Posterior vena cava (tissue), 2 donors: ENCODE results near the gene SEMA4B. TPM values are rescaled to one million over a fixed set of nuclear protein-coding genes. Genes with fewer than 3 reads are reported as not detected.
A peak's percentile ranks its signal among the peaks of the same experiment; 100 is the strongest.
"Not testable (repeated sequence)": the region's sequence is repeated elsewhere in the genome, so short reads cannot be mapped to it uniquely, and the experiment has no call there.

Source experiments
- DNase-seq: peaks from one replicate; pipeline ENCODE4 v3.0.0-alpha.2; 2020; ENCODE audit warnings: low spot score
- intact Hi-C, 2 donors: fragments of 100-400 bp; cut with DNase I; formaldehyde crosslinking; loops; one replicate each; pipeline versions ENCODE4 v1.14.1 to v1.14.2; 2022 to 2023
- total RNA-seq, 2 donors: library from RNA; stranded (reverse); fragmentation: NEBNext Ultra II Directional; extraction: Animal tissue kit (Norgen Biotek cat#: 25700); gene quantifications; one replicate each; pipeline ENCODE4 v1.2.1, GENCODE V29; 2021
- donor health status: DM: yes; HTN: yes; CAD: no.
- donor health status: DM: yes; HTN: yes; CAD: no.

Gene SEMA4B
- total RNA-seq, 2 donors from 2014 or later, result 21.1 to 22.7 TPM

- DNase-seq, result no peak
- intact Hi-C loops, result loop anchor here in 1 of 2 donors (10.0 kb wide), 1 partner anchor 480 kb away; the partner anchor contains the start of gene MESP1
Measured at GRCh38 chr15:90234096-90234988, 33.2 kb downstream of the SEMA4B start, which contains the start of gene GDPGP1. Gene GDPGP1 (plus strand): TSS chr15:90234209. CDS start chr15:90240909, 6,700 bp downstream.

GRCh38 chr15:90239371-90239770 lies 38.2 kb downstream of the SEMA4B start:
- intact Hi-C loops, result loop anchor here in 1 of 2 donors (10.0 kb wide), 1 partner anchor 485 kb away; the partner anchor contains the start of gene MESP1
- no peak for DNase-seq

- intact Hi-C loops, result no loop called here
- no peak for DNase-seq
Measured at GRCh38 chr15:90240856-90241255, 39.7 kb downstream of the SEMA4B start.

DNA sequence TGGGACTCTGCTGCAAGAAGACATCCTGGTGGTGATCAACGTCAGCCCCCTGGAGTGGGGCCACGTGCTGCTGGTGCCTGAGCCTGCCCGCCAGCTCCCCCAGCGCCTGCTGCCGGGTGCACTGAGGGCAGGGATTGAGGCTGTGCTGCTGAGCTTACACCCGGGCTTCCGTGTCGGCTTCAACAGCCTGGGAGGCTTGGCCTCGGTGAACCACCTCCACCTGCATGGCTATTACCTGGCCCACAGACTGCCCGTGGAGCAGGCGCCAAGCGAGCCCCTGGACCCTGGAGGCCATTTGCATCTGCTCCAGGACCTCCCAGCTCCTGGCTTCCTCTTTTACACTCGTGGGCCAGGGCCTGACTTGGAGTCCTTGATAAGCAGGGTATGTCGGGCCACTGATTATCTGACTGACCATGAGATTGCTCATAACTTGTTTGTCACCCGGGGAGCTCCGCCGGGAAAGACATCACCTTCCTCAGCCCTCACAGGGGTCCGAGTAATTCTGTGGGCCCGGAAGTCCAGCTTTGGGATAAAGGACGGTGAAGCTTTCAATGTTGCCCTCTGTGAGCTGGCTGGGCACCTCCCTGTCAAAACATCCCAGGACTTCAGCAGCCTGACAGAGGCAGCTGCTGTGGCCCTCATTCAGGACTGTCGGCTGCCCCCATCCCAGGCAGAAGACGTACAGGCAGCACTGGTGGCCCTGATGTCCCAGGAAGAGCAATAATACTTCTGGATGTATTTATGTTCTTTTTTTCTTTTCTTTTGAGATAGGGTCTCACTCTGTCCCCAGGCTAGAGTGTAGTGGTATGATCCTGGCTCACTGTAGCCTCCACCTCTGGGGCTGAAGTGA lies 40.4 kb downstream of the SEMA4B start:
- intact Hi-C loops, result no loop called here
- no peak for DNase-seq

GRCh38 chr15:90243943-90244639 lies 43.0 kb downstream of the SEMA4B start:
- DNase-seq, result no peak
- intact Hi-C loops, result no loop called here

- no peak for DNase-seq
- intact Hi-C loops, result no loop called here
Measured at GRCh38 chr15:90248789-90249202, 47.7 kb downstream of the SEMA4B start.

- DNase-seq, result peak; percentile 98
- intact Hi-C loops, result no loop called here
Measured at GRCh38 chr15:90249203-90249863, 48.2 kb downstream of the SEMA4B start, which contains the start of gene TTLL13. Gene TTLL13 (plus strand): TSS chr15:90249556. CDS start chr15:90250631, 1,075 bp downstream.

- intact Hi-C loops, result no loop called here
- DNase-seq, result peak; percentile 24
Measured at GRCh38 chr15:90257776-90258175, 56.6 kb downstream of the SEMA4B start.

- intact Hi-C loops, result no loop called here
- DNase-seq, result no peak
Measured at GRCh38 chr15:90259524-90259923, 58.4 kb downstream of the SEMA4B start.

GRCh38 chr15:90260731-90261130 lies 59.6 kb downstream of the SEMA4B start:
- intact Hi-C loops, DNase-seq: not testable (repeated sequence)

- intact Hi-C loops, result no loop called here
- DNase-seq, result peak; percentile 43
Measured at GRCh38 chr15:90261811-90262210, 60.7 kb downstream of the SEMA4B start.

GRCh38 chr15:90262426-90262825 lies 61.3 kb downstream of the SEMA4B start:
- peak; percentile 34 for DNase-seq
- intact Hi-C loops, result no loop called here

DNA sequence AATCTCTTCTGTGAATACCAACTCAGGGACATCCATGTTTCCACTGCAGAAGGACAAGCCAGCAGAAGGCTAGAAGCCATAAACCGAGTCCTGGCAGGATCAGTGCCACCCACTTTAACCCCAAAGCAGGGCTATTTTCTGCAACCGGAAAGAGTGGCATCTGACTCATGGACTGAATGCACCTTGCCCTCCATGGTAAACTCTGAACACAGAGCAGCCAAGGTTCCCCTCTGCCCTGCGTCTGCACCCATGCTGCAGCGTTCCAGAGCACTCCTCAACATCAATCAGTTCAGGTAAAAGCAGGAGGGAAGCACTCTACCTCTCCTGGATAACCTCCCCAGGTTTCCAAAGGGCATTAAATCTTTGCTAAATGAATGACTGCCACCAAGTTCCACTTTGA lies 63.5 kb downstream of the SEMA4B start:
- peak; percentile 35 for DNase-seq
- intact Hi-C loops, result no loop called here

GRCh38 chr15:90265271-90266060 lies 64.3 kb downstream of the SEMA4B start, which contains the start of gene NGRN:
Gene NGRN (plus strand): TSS chr15:90265672. CDS start chr15:90265713, 41 bp downstream.
- peak; percentile 98 for DNase-seq
- intact Hi-C loops, result no loop called here

DNA sequence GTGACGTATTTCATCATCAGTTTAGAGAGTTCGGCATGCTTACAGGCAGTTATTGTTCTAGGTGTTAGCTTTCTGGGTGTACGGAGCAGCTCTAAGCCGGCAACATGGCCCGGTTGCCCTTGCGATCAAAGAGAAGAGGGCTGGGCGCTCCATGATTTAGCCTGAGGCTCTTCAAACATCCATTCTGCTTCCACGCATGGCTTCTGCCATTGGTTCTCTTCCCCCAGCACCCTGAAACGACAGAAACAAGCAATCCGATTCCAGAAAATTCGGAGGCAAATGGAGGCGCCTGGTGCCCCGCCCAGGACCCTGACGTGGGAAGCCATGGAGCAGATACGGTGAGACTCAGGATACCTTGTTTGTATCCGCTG lies 64.9 kb downstream of the SEMA4B start:
- DNase-seq, result no peak
- intact Hi-C loops, result no loop called here

DNA sequence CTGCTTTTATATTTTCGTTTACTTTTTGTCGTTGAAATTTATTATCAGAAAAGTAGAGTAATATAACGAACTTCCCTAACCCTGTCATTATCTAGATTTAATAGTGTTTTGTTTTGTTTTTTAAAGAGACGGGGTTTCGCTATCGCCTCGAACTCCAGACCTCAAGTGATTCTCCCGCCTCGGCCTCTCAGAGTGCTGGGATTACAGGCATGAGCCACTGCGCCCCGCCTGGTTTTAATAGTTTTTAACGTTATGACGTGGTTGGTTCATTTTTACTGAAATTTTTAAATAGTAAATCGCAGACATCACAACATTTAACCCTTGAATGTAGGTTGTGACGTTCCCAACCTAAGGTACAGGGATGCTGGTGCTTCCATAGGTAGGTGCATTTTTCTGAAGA lies 65.4 kb downstream of the SEMA4B start:
- no peak for DNase-seq
- intact Hi-C loops, result no loop called here

DNA sequence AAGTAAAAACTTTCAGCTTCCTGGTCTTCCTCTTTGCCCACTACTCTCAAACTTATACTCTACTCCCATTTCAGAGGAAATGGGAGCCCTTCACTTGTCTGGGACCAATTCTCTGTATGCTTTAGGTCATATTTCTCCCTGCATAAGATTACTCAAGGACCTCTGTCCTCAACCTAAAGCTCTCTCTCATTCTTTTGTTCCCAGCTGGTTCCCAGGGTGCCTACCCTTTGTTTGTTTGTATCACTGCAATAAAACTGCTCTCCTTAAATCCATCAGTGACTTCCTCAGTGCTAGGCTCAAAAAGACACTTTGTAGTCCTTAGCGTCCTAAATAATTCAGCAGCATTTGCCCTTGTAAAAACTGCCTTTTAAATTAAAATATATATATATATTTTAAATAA lies 67.3 kb downstream of the SEMA4B start:
- intact Hi-C loops, result no loop called here

More for the DNA sequence above, 67.3 kb downstream of the SEMA4B start:
- DNase-seq, result no peak
